Body of pancreas (tissue), 4 donors: ENCODE results near the gene ACADL.

ENCODE experiments used
- CTCF ChIP-seq, 7 experiments: fragments of 450-650 bp in 4 of 7; fragments of 200-600 bp in 3 of 7; sonication (generic) in 3 of 7; IDR thresholded peaks; one replicate each; pipeline ENCODE4 v1.5.1; 2016 to 2019; ENCODE audit warnings: antibody characterized with exemption in 7 of 7
- POLR2A ChIP-seq, 3 donors: fragments of 450-650 bp; IDR thresholded peaks; one replicate each; pipeline ENCODE4 v1.6.1; 2016; ENCODE audit warnings: antibody characterized with exemption in 3 of 3, mild to moderate bottlenecking in 2 of 3

GRCh38 chr2:210158236-210158635, 67.0 kb downstream of the ACADL start:
- no peak for TF ChIP-seq CTCF (IDR thresholded peaks at IDR 0.05)
- TF ChIP-seq POLR2A (IDR thresholded peaks at IDR 0.05), result no peak
